DMS79 (cell line): ENCODE measurements around the gene QRSL1.
"Not testable (repeated sequence)": the region's sequence is repeated elsewhere in the genome, so short reads cannot be mapped to it uniquely, and the experiment has no call there.

Experiments
- DNase-seq: peaks from one replicate; lab custom pipeline; 2025; lab: John Stamatoyannopoulos, UW

QRSL1 gene

GRCh38 chr6:106623039-106623438 is 6.3 kb upstream of the QRSL1 start:
- DNase-seq, result no peak

- DNase-seq, result no peak
These were observed 2.9 kb upstream of the QRSL1 start for GRCh38 chr6:106626485-106626884.

- not testable (repeated sequence) for DNase-seq
These were observed 1.6 kb upstream of the QRSL1 start for GRCh38 chr6:106627760-106628159.

- DNase-seq, result no peak
These were observed 698 bp upstream of the QRSL1 start for GRCh38 chr6:106628658-106629102.

- no peak for DNase-seq
These were observed 433 bp downstream of the QRSL1 start for GRCh38 chr6:106629859-106630163.

- DNase-seq, result no peak
These were observed 988 bp downstream of the QRSL1 start for GRCh38 chr6:106630366-106630765.

GRCh38 chr6:106631346-106631745 is 2.0 kb downstream of the QRSL1 start:
- DNase-seq, result no peak

GRCh38 chr6:106634565-106634964 is 5.2 kb downstream of the QRSL1 start:
- DNase-seq, result no peak

GRCh38 chr6:106637051-106637716 is 7.8 kb downstream of the QRSL1 start:
- no peak for DNase-seq

GRCh38 chr6:106637717-106638341 is 8.5 kb downstream of the QRSL1 start:
- DNase-seq, result no peak

- no peak for DNase-seq
These were observed 10.4 kb downstream of the QRSL1 start for GRCh38 chr6:106639812-106640211.

GRCh38 chr6:106642476-106642875 is 13.1 kb downstream of the QRSL1 start:
- no peak for DNase-seq

GRCh38 chr6:106643061-106643460 is 13.7 kb downstream of the QRSL1 start:
- no peak for DNase-seq

GRCh38 chr6:106648651-106649308 is 19.4 kb downstream of the QRSL1 start:
- DNase-seq, result no peak

- DNase-seq, result no peak
These were observed 29.1 kb downstream of the QRSL1 start for GRCh38 chr6:106658469-106658868.

- DNase-seq, result no peak
These were observed 30.5 kb downstream of the QRSL1 start for GRCh38 chr6:106659859-106660258.

- DNase-seq, result no peak
These were observed 33.1 kb downstream of the QRSL1 start for GRCh38 chr6:106662458-106662857.

- no peak for DNase-seq
These were observed 37.1 kb downstream of the QRSL1 start for GRCh38 chr6:106666282-106667021.

GRCh38 chr6:106667022-106667402 is 37.6 kb downstream of the QRSL1 start:
- DNase-seq, result no peak

- DNase-seq, result no peak
These were observed 40.9 kb downstream of the QRSL1 start for GRCh38 chr6:106670236-106670635.

- DNase-seq, result no peak
These were observed 42.3 kb downstream of the QRSL1 start for GRCh38 chr6:106671651-106672050.

- no peak for DNase-seq
These were observed 45.3 kb downstream of the QRSL1 start for GRCh38 chr6:106674541-106675229.
